CD4-positive, alpha-beta T cell treated with Interleukin-2 at 100 ng/mL for 4 hours (primary cell): Measurements from ENCODE around the gene DNPH1.

Experiments
- DNase-seq: peaks from one replicate; pipeline ENCODE4 v3.0.0-alpha.2; 2020; ENCODE audit warnings: low spot score

The DNPH1 gene

GRCh38 chr6:43211955-43212354 is 17.3 kb downstream of the DNPH1 start:
- no peak for DNase-seq

- DNase-seq, result no peak
Observed at GRCh38 chr6:43207286-43207685, 22.0 kb downstream of the DNPH1 start.

- DNase-seq, result no peak
Observed at GRCh38 chr6:43205849-43206248, 23.4 kb downstream of the DNPH1 start.

GRCh38 chr6:43204271-43205105 is 24.8 kb downstream of the DNPH1 start:
- no peak for DNase-seq

- no peak for DNase-seq
Observed at GRCh38 chr6:43203718-43204095, 25.6 kb downstream of the DNPH1 start.

GRCh38 chr6:43203029-43203717 is 26.1 kb downstream of the DNPH1 start:
- no peak for DNase-seq

GRCh38 chr6:43202451-43202850 is 26.8 kb downstream of the DNPH1 start:
- no peak for DNase-seq

GRCh38 chr6:43200541-43200940 is 28.7 kb downstream of the DNPH1 start:
- DNase-seq, result no peak

- no peak for DNase-seq
Observed at GRCh38 chr6:43199912-43200311, 29.4 kb downstream of the DNPH1 start.

- DNase-seq, result no peak
Observed at GRCh38 chr6:43196337-43196736, 32.9 kb downstream of the DNPH1 start.

- no peak for DNase-seq
Observed at GRCh38 chr6:43193929-43194328, 35.4 kb downstream of the DNPH1 start.

- DNase-seq, result no peak
Observed at GRCh38 chr6:43192911-43193310, 36.4 kb downstream of the DNPH1 start.

- no peak for DNase-seq
Observed at GRCh38 chr6:43189776-43190304, 39.4 kb downstream of the DNPH1 start.

GRCh38 chr6:43188426-43188825 is 40.9 kb downstream of the DNPH1 start:
- no peak for DNase-seq

GRCh38 chr6:43187821-43188220 is 41.5 kb downstream of the DNPH1 start:
- DNase-seq, result no peak

GRCh38 chr6:43186706-43187105 is 42.6 kb downstream of the DNPH1 start:
- DNase-seq, result no peak

GRCh38 chr6:43186019-43186418 is 43.3 kb downstream of the DNPH1 start:
- no peak for DNase-seq

GRCh38 chr6:43185391-43185985 is 43.8 kb downstream of the DNPH1 start:
- DNase-seq, result peak; percentile 41

- no peak for DNase-seq
Observed at GRCh38 chr6:43184268-43184985, 44.9 kb downstream of the DNPH1 start.

GRCh38 chr6:43183441-43183840 is 45.8 kb downstream of the DNPH1 start:
- DNase-seq, result no peak

- DNase-seq, result peak; percentile 76
Observed at GRCh38 chr6:43181942-43182860, 47.1 kb downstream of the DNPH1 start, which contains the start of gene CUL9. CUL9 (plus strand) TSS chr6:43182196; CDS start chr6:43184311, 2,115 bp downstream.
